Skin epidermis (tissue), 12 donors: ENCODE data around the gene MOB2.

Source experiments
- H3K27ac ChIP-seq, 21 experiments: fragments of 200-600 bp; sonication (generic) in 11 of 21; one replicate each; pipeline ENCODE4 v1.5.0; 2020; ENCODE audit warnings: mild to moderate bottlenecking in 3 of 21, inconsistent platforms in 2 of 21, moderate library complexity in 2 of 21
- H3K4me3 ChIP-seq, 7 experiments: fragments of 200-600 bp; sonication (generic) in 2 of 7; one replicate each; pipeline ENCODE4 v1.5.0; 2020; ENCODE audit warnings: inconsistent platforms in 2 of 7, mild to moderate bottlenecking in 2 of 7, moderate library complexity in 1 of 7

The MOB2 gene

GRCh38 chr11:1506981-1507380, 20.4 kb upstream of the MOB2 start:
- H3K4me3 ChIP-seq: no peak overlapping the region
- H3K27ac ChIP-seq: no peak overlapping the region

DNA sequence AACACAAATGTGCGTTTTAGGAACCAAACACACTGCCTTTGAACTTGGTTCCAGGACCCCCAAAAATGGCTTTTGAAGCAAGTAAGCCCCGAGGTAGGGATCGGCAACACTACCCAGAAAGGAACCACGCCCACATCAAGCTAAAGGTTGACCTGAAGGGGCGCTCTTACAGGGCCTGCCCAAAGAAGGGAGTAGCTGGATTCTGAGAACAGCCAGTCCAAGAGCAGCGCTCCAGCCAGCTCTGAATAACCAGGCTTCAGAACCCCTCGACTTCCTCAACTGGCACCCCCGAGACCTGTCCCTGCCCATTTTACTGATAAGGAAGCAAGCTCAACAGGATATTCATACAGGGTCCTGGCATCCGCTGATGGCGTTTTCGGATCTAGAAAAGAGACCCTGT, 18.9 kb upstream of the MOB2 start:
- H3K4me3 ChIP-seq: no peak overlapping the region
- no peak overlapping the region for H3K27ac ChIP-seq

DNA sequence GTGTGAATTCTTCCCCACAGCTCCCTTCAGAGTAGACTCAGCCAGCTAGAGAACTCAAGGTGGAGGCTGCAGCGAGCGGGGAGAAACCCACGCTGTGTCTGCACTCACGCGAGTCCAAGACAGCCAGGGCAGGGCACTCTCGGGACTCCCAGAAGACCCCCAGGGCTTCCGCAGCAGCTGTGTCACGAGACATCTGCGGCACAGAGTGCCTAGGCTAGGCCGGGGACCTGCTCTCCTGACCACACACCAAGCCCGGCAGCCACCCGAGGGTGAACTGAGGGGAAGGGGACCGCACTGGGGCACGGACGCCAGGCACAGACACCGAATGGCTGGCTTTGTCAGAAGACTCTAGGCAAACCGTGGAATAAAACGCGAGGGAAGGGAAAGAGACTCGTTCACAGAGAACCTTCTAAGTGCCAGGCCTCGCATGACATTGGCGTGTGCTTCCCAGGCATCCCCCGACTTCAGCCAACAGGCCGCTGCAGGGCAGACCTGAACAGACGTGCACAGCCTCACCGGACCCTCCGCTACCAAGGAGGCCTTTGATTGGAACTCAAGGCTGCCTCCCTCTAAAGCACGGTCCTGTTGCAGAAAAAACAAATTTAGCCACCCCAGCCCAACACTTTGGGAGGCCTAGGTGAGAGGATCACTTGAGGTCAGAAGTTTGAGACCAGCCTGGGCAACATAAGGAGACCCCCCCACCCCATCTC, 18.2 kb upstream of the MOB2 start:
- no peak overlapping the region for H3K4me3 ChIP-seq
- H3K27ac ChIP-seq: no peak overlapping the region

GRCh38 chr11:1504138-1504537, 17.6 kb upstream of the MOB2 start:
- Histone ChIP-seq H3K4me3 (no peak overlapping the region), H3K27ac (peak overlapping the region in 1 of 21 experiments; percentile 55)

- H3K4me3 ChIP-seq: no peak overlapping the region
Observed at GRCh38 chr11:1503708-1504104, 17.1 kb upstream of the MOB2 start.

DNA sequence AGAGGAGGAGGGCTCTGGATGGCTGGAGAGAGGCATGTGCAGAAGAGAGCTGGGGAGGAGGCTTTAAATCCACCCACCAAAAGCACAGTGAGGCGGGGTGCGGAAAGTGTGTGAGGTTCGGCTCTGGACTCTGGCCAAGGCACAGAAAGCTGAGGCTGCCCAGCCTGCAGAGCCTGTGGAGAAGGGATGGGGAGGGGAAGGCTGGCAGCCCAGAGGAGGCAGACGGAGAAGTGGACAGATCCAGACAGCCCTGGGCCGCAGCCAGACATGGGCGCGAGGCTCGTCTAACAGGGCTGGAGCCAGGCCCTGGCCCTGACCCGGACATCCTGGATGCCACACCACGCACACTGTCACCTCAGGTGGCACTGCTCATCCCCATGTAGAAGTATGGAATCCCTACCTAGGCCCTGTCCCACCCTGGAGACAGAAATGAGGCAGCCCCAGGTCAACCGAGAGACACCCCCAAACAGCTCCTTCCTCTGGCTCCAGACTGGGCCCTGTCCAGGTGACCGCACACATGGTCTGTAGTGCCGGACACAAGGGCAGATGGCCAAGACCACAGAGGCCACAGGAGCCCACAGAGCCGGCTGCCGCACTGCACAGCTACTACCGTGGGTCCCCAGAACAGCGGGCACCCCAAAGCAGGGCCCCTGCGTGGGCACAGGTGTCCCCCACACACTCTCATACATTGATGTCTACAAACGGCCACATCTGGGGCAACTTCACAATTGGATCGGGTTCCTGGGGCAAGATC, 16.6 kb upstream of the MOB2 start:
- peak overlapping the region in 4 of 21 experiments; percentile 27 to 55 (median 45) for H3K27ac ChIP-seq
- no peak overlapping the region for H3K4me3 ChIP-seq

More at GRCh38 chr11:1503708-1504104, 17.1 kb upstream of the MOB2 start:
- H3K27ac ChIP-seq: peak overlapping the region in 3 of 21 experiments; percentile 27 to 55 (median 49)

DNA sequence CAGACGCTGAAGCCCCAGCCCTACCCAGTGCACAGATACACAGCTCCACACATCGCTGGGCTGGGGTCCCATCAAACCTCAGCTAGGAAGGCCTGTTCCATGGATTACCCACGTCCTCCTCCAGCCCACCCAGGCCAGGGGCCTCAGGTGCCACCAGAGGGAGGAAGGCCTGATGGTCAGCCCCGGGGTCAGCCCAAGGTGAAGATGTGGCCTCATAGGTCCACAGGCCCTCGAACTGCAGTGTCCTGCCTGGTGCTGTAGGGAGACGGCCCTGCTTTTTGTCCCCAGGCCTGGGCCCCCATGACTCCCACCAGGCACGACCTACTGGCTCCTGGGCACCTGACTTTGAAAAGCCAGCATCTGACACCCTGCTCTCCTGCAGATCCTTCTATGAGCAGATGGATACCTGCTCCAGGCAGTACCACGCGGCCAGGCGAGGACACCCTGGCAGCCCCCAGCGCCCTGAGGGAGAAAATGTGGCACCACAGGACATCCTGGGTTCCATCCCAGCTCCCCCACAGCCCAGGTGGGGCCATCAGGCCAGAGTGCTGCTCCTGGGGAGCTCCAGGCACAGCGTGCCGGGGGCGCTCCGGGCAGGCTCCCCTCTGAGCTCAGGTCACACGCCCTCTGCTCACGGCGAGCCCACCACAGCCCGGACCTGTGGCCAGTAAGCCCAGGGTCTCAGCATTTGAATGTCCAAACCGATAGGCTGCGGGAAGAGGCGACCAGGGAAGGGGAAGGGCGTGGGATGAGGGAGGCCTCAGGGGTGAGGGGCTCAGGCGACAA, 15.8 kb upstream of the MOB2 start:
- no peak overlapping the region for H3K4me3 ChIP-seq
- peak overlapping the region in 1 of 21 experiments; percentile 41 for H3K27ac ChIP-seq

DNA sequence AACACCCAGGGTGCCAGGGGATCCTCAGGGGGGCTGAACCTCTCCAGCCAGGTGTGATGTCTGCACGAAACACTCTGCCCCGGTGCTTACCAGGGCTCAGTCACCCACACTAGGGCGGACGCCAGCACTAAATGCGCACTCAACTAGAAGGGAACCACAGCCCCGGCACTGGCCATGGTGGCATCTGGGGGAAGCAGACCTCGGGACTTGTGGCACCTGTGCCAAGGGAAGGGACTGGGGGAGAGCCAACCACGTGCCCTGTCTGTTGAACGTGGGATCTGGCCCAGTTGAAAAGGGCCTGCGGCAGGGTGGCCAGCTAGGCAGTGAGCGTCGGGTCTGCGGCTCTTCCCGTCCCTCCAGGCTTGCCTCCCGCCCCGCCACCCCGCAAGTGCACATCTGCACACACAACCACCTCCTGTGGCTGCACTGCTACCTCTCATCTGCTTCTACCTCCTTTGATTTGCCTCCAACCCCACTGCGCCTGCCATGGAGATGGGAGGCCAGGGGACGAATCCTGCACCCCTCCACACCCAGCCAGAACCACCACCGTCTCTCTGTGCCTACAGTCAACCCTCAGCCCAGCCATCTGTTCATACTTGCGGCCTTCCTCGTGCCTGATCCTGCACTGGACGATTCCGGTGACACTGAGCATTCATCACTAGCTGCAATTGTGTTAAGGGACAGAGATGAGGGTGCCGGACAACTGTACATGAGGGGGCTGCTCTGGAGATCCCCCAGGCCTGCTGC, 15.0 kb upstream of the MOB2 start:
- Histone ChIP-seq H3K4me3 (no peak overlapping the region), H3K27ac (no peak overlapping the region)

DNA sequence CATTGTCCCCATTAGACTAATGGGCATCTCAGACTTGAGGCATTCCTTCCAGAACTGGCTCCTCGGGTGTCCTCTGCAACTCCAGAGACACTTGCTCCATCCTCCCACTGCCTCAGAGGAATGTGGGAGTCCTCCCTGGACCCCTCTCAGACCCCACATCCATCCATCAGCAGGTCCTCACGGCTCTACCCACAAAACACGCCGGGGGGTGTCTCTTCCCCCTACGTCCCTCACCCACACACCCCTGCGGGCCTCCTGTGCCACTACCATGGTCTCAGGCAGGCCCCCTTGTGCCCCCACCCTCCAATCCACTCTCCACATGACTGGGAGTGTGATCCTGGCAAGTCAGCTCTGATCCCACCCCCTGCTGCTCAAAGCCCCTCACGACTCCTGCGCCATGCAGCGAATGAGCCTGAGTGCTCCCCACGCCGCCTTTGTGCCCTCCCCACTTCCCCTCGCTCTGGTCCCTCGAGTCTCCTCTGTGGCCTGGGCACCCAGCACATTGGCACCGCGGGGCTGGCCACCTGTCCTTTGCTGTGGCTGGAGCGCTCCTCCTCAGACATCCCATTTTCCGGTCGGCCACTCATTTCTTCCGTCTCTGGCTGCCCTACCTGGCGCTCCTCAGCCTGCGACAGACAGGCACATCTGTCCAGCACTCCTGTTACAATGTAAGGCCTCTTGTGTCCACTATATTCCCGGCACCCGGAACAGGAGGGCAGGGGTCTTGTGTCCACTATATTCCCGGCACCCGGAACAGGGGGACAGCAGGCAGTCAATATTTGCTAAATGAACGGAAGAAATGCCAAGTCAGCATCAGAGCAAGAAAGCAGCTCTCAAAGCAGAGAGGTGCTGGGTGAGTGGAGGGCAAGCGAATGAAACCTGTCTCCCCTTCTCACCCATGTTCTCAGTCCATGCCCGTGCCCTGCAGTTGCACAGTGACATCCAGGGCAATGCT, 14.2 kb upstream of the MOB2 start:
- Histone ChIP-seq H3K4me3 (no peak overlapping the region), H3K27ac (peak overlapping the region in 1 of 21 experiments; percentile 35)

DNA sequence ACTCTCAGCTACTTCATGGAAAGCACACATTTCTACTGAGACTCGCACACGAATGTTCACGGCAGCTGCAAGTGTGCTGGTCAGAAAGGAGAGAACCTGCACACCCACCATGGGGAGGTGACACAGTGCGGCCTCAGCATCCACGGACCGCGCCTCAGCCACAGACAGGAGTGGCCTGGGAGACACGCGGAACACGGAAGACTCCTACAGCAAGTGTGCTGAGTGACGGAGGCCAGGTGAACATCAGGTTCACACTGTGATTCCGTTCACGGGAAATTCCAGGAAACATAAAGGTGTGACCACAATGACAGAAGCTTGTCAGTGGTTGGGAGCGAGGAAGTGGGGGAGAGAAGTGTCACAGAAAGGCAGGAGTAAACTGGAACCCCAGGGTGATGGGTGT, 13.3 kb upstream of the MOB2 start:
- Histone ChIP-seq H3K27ac (peak overlapping the region in 1 of 21 experiments; percentile 35), H3K4me3 (no peak overlapping the region)

GRCh38 chr11:1499261-1499890, 12.8 kb upstream of the MOB2 start:
- no peak overlapping the region for H3K27ac ChIP-seq
- H3K4me3 ChIP-seq: no peak overlapping the region

- Histone ChIP-seq H3K27ac (no peak overlapping the region), H3K4me3 (no peak overlapping the region)
Observed at GRCh38 chr11:1498262-1498661, 11.7 kb upstream of the MOB2 start.

DNA sequence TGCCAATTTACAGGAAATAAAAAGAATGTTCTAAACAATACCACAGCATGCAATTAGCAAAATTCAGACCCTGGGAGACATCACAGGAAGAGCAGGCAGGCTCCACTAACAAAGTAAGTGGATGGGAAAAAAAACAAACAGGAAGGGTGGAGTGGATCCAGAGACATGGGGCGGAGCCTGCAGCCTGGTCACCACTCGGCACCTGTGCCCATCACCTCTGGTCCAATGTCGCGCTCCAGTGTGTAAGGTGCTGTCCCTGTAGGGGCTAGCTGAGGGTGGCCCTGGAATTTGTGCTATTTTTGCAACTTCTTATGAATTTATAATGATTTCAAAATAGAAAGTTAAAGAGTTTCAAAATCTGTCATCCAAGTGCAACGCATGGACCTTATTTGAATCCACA, 11.0 kb upstream of the MOB2 start:
- no peak overlapping the region for H3K27ac ChIP-seq

DNA sequence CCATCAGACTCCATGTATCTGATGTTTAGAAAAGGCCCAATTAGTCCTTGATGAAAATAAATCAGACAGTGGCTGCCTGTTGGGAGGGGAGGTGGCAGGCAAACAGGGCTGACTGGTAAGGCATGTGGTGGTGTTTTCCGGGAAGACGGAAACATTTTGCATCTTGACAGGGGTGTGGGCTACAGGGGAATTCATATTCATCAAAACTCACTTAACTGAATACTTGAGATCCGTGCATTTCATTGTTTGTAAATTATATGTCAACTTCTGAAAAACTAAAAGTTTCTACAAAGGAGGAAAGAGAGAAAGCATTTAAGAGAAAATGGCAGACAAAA, 10.1 kb upstream of the MOB2 start:
- Histone ChIP-seq H3K4me3 (no peak overlapping the region), H3K27ac (no peak overlapping the region)

More for the DNA sequence above, 11.0 kb upstream of the MOB2 start:
- no peak overlapping the region for H3K4me3 ChIP-seq

GRCh38 chr11:1496091-1496760, 9.6 kb upstream of the MOB2 start:
- Histone ChIP-seq H3K4me3 (no peak overlapping the region), H3K27ac (no peak overlapping the region)

DNA sequence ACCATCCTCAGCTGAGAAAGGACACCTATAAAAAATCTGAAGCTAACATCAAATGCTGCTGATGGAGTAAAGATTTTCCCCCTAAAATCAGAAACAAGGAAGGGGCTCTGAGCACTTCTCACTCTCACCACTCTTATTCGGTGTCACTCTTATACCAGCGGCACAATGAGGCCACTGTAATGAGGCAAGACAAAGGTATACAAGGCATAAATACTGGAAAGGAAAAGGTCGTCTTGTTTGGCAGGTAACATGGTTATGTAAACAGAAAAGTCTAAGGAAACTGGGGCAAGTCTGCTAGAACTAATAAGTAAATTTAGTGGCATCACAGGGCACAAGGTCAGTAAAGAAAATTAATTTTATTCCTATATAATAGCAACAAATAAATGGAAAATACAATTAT, 8.1 kb upstream of the MOB2 start:
- Histone ChIP-seq H3K4me3 (no peak overlapping the region), H3K27ac (no peak overlapping the region)

GRCh38 chr11:1493650-1494244, 7.2 kb upstream of the MOB2 start:
- no peak overlapping the region for H3K27ac ChIP-seq
- no peak overlapping the region for H3K4me3 ChIP-seq
